ENCODE measurements around the gene PLXNA1.

The PLXNA1 gene

GRCh38 chr3:127019449-127019848, 36.5 kb downstream of the PLXNA1 start:
- no peak for DNase-seq (ENCODE audit: low spot score)

- no peak for DNase-seq (ENCODE audit: low spot score)
Observed at GRCh38 chr3:127020543-127020942, 37.6 kb downstream of the PLXNA1 start.

GRCh38 chr3:127022849-127023248, 39.9 kb downstream of the PLXNA1 start:
- DNase-seq (ENCODE audit: low spot score): no peak

GRCh38 chr3:127025456-127025855, 42.5 kb downstream of the PLXNA1 start:
- no peak for DNase-seq (ENCODE audit: low spot score)

- DNase-seq (ENCODE audit: low spot score): no peak
Observed at GRCh38 chr3:127026036-127026435, 43.1 kb downstream of the PLXNA1 start.

GRCh38 chr3:127026661-127027060, 43.7 kb downstream of the PLXNA1 start:
- DNase-seq (ENCODE audit: low spot score): no peak

GRCh38 chr3:127027061-127027735, 44.3 kb downstream of the PLXNA1 start:
- no peak for DNase-seq (ENCODE audit: low spot score)

GRCh38 chr3:127027811-127028548, 45.1 kb downstream of the PLXNA1 start:
- DNase-seq (ENCODE audit: low spot score): no peak

DNA sequence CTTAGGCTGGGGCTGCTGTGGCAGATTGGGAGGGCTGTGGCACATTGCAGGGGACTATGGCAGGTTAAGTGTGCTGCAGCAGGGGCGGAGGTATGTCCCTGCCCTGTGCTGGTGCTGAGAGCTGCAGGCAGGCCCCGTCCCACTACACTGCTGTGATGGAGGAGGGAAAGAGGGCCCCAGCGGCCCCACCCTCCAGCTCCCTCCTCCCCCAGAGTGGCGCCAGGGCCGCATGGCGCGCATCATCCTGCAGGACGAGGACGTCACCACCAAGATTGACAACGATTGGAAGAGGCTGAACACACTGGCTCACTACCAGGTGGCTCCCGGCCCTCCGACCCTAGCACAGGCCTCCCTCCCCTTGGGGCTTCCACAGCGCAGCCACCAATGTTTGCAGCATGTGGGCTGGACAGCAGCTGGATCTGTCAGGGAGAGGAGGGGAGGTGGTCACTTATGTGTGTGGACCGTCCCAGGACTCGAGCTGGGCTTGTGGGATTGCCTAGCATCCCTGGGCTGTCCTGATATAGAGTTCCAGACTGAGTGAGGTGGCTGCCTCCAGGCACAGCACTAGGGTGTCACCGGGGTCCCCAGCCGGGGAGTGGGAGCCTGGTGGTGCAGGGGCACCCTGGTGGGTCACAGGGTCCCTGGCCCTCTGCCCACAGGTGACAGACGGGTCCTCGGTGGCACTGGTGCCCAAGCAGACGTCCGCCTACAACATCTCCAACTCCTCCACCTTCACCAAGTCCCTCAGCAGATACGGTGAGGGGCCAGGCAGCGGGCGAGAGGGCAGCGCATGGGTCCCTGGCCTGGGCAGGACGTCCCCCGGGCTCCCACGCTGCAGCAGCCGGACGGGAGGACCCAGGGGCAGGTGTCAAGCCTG, 46.1 kb downstream of the PLXNA1 start:
- no peak for DNase-seq (ENCODE audit: low spot score)

GRCh38 chr3:127029658-127030507, 47.0 kb downstream of the PLXNA1 start:
- no peak for DNase-seq (ENCODE audit: low spot score)

DNA sequence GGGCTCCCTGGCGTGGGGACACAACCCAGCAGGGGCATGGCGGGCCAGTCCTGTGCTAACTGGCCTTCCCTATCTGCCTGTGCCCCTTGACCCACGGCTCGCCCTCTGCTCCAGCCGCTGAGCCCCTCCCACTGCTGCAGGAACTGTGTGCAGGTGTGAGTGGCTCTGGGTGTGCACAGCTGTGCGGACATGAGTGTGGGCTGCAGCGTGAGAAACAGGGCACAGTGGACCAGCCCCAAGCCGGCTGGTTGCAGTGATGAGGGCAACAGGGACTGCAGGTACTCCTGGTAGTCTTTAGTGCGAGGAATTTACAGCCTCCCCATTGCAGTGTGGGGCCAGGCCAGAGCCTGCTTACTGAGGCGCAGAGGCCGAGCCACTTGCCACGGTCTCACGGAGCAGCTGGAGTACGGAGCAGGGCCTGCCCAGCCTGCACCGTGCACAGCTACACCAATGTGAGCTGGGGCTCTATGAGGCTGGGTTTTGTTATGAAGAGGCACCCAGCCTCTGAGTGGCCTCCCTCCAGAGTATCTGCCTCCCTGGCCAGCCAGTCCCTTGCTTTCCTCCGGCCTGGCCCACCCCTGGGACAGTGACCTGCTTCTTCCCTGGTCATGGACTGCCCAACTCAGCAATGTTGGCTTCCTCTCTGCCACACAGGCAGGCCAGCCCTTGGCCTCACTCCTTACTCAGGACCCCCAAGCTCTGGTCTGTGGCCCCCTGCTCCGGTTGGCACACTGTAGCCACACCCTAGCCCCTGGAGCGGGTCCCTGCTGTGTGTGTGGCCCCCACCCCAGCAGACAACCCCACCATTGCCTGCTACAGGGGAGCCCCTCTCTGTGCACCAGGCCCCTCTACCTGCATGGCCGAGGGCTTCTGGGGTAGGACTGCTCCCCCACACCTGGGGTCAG, 47.8 kb downstream of the PLXNA1 start:
- DNase-seq (ENCODE audit: low spot score): no peak

GRCh38 chr3:127031413-127031810, 48.5 kb downstream of the PLXNA1 start:
- no peak for DNase-seq (ENCODE audit: low spot score)

DNA sequence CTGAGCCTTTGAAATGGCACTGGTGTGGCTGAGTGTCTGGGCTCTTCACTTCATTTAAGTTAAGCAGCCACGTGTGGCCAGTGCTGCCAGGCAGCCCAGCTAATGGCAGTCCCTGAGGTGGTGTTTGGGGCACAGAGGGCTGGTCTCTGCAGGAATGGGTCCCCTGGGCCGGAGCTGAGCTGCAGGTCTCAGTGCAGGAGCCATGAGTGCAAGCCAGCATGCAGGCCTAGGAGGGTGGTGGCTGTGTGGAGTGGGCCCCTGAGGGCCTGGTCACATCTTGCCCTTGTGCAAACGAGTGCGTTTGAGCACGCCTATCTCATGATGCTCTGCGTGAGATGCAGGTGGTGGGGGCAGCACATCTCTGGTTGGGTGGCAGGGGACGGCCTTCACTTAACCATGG, 48.9 kb downstream of the PLXNA1 start:
- DNase-seq (ENCODE audit: low spot score): no peak

- no peak for DNase-seq (ENCODE audit: low spot score)
Observed at GRCh38 chr3:127032296-127032990, 49.5 kb downstream of the PLXNA1 start.

Measured in D341Med (cell line).